Measurements from ENCODE around the gene AGRN. TPM values are rescaled to one million over a fixed set of nuclear protein-coding genes. Genes with fewer than 3 reads are reported as not detected.

Gene AGRN
- total RNA-seq, 1 donor from 2014 or later: 34.1 TPM

DNA sequence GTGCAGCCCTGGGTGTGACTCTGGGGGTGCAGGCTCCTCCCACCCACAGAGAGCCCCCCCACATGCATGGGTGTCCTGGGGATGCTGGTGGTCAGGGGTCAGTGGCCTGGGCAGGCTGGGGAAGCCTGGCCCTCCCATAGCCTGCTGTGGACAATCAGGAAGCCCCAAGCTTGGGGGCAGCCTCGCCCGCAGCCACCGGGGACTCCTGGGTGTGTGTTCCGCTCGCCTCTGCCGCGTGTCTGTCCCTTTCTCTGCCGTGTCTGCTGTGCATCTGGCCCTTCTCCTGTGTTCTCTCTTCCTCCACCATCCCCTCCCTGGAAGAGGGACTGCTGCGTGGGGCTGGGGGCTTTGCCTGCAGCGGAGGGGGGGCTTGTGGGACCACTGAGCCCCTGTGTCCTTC is 22.9 kb downstream of the AGRN start:
- TF ChIP-seq EZH2phosphoT487 (IDR thresholded peaks at IDR 0.05) (no peak), EZH2 (IDR thresholded peaks at IDR 0.05) (no peak)
- TF ChIP-seq, protein P1, sequence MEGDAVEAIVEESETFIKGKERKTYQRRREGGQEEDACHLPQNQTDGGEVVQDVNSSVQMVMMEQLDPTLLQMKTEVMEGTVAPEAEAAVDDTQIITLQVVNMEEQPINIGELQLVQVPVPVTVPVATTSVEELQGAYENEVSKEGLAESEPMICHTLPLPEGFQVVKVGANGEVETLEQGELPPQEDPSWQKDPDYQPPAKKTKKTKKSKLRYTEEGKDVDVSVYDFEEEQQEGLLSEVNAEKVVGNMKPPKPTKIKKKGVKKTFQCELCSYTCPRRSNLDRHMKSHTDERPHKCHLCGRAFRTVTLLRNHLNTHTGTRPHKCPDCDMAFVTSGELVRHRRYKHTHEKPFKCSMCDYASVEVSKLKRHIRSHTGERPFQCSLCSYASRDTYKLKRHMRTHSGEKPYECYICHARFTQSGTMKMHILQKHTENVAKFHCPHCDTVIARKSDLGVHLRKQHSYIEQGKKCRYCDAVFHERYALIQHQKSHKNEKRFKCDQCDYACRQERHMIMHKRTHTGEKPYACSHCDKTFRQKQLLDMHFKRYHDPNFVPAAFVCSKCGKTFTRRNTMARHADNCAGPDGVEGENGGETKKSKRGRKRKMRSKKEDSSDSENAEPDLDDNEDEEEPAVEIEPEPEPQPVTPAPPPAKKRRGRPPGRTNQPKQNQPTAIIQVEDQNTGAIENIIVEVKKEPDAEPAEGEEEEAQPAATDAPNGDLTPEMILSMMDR (IDR thresholded peaks at IDR 0.05): no peak
- peaks cover 28% of the 10 kb centered on the region for H3K27me3 ChIP-seq
- Mint-ChIP-seq H3K27ac (no peak overlapping the region), H3K36me3 (peaks cover 10% of the 10 kb centered on the region), H3K4me1 (peaks cover 5% of the 10 kb centered on the region), H3K9me3 (no peaks in the 10 kb centered on the region), H3K27me3 (ENCODE audit: insufficient read depth, low read depth) (peaks cover 19% of the 10 kb centered on the region), H3K4me3 (no peak overlapping the region)
- no peak overlapping the region for H3K4me2 ChIP-seq
- H4K20me1 ChIP-seq (ENCODE audit: low read depth): peaks cover 61% of the 10 kb centered on the region
- no peak for DNase-seq (ENCODE audit: low spot score)
- H3K4me1 ChIP-seq: peaks cover 14% of the 10 kb centered on the region
- no peak overlapping the region for H3K4me3 ChIP-seq
- H3K36me3 ChIP-seq: no peaks in the 10 kb centered on the region
- H3K27ac ChIP-seq: no peak overlapping the region
- H3K9me3 ChIP-seq (ENCODE audit: low read depth): no peaks in the 10 kb centered on the region
- no peaks in the 10 kb centered on the region for H3K79me2 ChIP-seq (ENCODE audit: low read depth)
- H3K9ac ChIP-seq: no peak overlapping the region
- H3F3A ChIP-seq (ENCODE audit: low read depth): peaks cover 12% of the 10 kb centered on the region
- no peak overlapping the region for H2AFZ ChIP-seq (replicated peaks)

DNA sequence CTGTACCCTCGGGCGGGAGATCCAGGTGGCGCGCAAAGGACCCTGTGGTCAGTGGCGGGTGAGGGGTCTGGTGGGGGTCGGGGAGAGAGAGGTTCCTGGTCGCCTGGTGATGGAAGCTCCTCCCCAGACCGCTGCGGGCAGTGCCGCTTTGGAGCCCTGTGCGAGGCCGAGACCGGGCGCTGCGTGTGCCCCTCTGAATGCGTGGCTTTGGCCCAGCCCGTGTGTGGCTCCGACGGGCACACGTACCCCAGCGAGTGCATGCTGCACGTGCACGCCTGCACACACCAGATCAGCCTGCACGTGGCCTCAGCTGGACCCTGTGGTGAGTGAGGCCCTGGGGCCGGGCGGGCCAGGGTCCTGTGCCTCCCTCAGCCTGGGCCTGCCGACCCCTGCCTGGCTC is 23.5 kb downstream of the AGRN start:
- Histone ChIP-seq H3K27ac (no peak overlapping the region), H3K4me2 (no peak overlapping the region), H3K79me2 (ENCODE audit: low read depth) (no peaks in the 10 kb centered on the region), H3K4me3 (no peak overlapping the region), H3K27me3 (peaks cover 22% of the 10 kb centered on the region), H3K9ac (no peak overlapping the region), H3K4me1 (peaks cover 14% of the 10 kb centered on the region), H2AFZ (replicated peaks) (no peak overlapping the region), H3K9me3 (ENCODE audit: low read depth) (no peaks in the 10 kb centered on the region), H3F3A (ENCODE audit: low read depth) (peaks cover 12% of the 10 kb centered on the region), H3K36me3 (no peaks in the 10 kb centered on the region), H4K20me1 (ENCODE audit: low read depth) (peaks cover 55% of the 10 kb centered on the region)
- no peak overlapping the region for H3K4me3 Mint-ChIP-seq
- peaks cover 18% of the 10 kb centered on the region for H3K27me3 Mint-ChIP-seq (ENCODE audit: insufficient read depth, low read depth)
- peaks cover 10% of the 10 kb centered on the region for H3K36me3 Mint-ChIP-seq
- peaks cover 5% of the 10 kb centered on the region for H3K4me1 Mint-ChIP-seq
- H3K27ac Mint-ChIP-seq: no peak overlapping the region
- TF ChIP-seq EZH2phosphoT487 (IDR thresholded peaks at IDR 0.05) (no peak), EZH2 (IDR thresholded peaks at IDR 0.05) (no peak)
- TF ChIP-seq, protein P1 (IDR thresholded peaks at IDR 0.05): no peak
- no peaks in the 10 kb centered on the region for H3K9me3 Mint-ChIP-seq
- DNase-seq (ENCODE audit: low spot score): no peak

DNA sequence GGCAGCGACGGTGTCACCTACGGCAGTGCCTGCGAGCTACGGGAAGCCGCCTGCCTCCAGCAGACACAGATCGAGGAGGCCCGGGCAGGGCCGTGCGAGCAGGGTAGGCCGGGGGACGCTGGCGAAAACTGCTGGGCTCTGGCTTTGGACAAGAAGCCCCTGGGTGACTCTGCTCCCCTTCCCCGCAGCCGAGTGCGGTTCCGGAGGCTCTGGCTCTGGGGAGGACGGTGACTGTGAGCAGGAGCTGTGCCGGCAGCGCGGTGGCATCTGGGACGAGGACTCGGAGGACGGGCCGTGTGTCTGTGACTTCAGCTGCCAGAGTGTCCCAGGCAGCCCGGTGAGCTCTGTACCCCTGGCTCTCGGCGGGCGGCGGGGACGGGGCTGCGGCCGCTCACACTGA is 24.0 kb downstream of the AGRN start:
- no peak for DNase-seq (ENCODE audit: low spot score)
- H3K4me3 Mint-ChIP-seq: peak overlapping the region; percentile 52
- H3K27me3 Mint-ChIP-seq (ENCODE audit: insufficient read depth, low read depth): peaks cover 13% of the 10 kb centered on the region
- Histone ChIP-seq H3K79me2 (ENCODE audit: low read depth) (no peaks in the 10 kb centered on the region), H3K4me3 (no peak overlapping the region), H3K4me2 (no peak overlapping the region), H3K36me3 (no peaks in the 10 kb centered on the region), H2AFZ (replicated peaks) (no peak overlapping the region), H3F3A (ENCODE audit: low read depth) (peaks cover 12% of the 10 kb centered on the region), H3K9ac (no peak overlapping the region), H4K20me1 (ENCODE audit: low read depth) (peaks cover 50% of the 10 kb centered on the region), H3K9me3 (ENCODE audit: low read depth) (no peaks in the 10 kb centered on the region), H3K27me3 (peaks cover 17% of the 10 kb centered on the region), H3K4me1 (peaks cover 14% of the 10 kb centered on the region), H3K27ac (no peak overlapping the region)
- no peak overlapping the region for H3K27ac Mint-ChIP-seq
- H3K9me3 Mint-ChIP-seq: no peaks in the 10 kb centered on the region
- peaks cover 10% of the 10 kb centered on the region for H3K36me3 Mint-ChIP-seq
- TF ChIP-seq EZH2phosphoT487 (IDR thresholded peaks at IDR 0.05) (no peak), EZH2 (IDR thresholded peaks at IDR 0.05) (no peak)
- TF ChIP-seq, protein P1 (IDR thresholded peaks at IDR 0.05): no peak
- H3K4me1 Mint-ChIP-seq: peaks cover 5% of the 10 kb centered on the region
